ENCODE data around the gene COX4I1.
"Not testable (repeated sequence)": the region's sequence is repeated elsewhere in the genome, so short reads cannot be mapped to it uniquely, and the experiment has no call there.

DNA sequence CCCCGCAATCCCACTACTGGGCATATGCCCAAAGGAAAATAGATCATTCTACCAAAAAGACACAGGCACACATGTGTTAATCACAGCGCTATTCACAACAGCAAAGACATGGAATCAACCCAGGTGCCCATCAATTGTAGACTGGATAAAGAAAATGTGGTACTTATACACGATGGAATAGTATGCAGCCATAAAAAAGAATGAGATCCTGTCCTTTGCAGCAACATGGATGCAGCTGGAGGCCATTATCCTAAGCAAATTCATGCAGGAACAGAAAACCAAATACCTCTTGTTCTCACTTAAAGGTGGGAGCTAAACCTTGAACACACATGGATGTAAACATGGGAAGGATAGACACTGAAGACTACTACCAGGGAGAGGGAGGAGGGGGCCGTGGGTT, 38.2 kb downstream of the COX4I1 start:
- TF ChIP-seq CTCF, POLR2A (IDR thresholded peaks at IDR 0.05): not testable (repeated sequence)
